Activated CD8-positive, alpha-beta memory T cell treated with anti-CD3 and anti-CD28 coated beads, Interleukin-2, amount 10 ng/mL, durations not matched to agents 7 days and 5 days (primary cell): ENCODE data around the gene ABI3BP. TPM values are rescaled to one million over a fixed set of nuclear protein-coding genes. Genes with fewer than 3 reads are reported as not detected.

Experiments
- ATAC-seq: fragments of 150-1000 bp; cut with Tn5 transposase; one replicate; pipeline ENCODE4 v1.10.0; 2021; ENCODE audit warnings: moderate library complexity
- CTCF ChIA-PET: fragments of 350-600 bp; sonication (Branson Sonifier 250); formaldehyde crosslinking; loops from one replicate; lab custom pipeline; 2021; ENCODE audit warnings: antibody characterized with exemption; lab: Charles Lee
- DNase-seq: peaks from one replicate; pipeline ENCODE4 v3.0.0-alpha.2; 2020
- H3K27ac Mint-ChIP-seq: one replicate; pipeline ENCODE4 v1.8.0; 2021; ENCODE audit warnings: mild to moderate bottlenecking, mixed read lengths
- H3K27me3 Mint-ChIP-seq: one replicate; pipeline ENCODE4 v1.8.0; 2021; ENCODE audit warnings: mixed read lengths
- H3K36me3 Mint-ChIP-seq: one replicate; pipeline ENCODE4 v1.8.0; 2021; ENCODE audit warnings: mild to moderate bottlenecking, mixed read lengths
- H3K4me1 Mint-ChIP-seq: one replicate; pipeline ENCODE4 v1.8.0; 2021; ENCODE audit warnings: mixed read lengths
- H3K4me3 Mint-ChIP-seq: one replicate; pipeline ENCODE4 v1.8.0; 2021; ENCODE audit warnings: mild to moderate bottlenecking, moderate library complexity, mixed read lengths
- H3K9me3 Mint-ChIP-seq: one replicate; pipeline ENCODE4 v1.8.0; 2022; ENCODE audit warnings: low read depth, mixed read lengths
- total RNA-seq, 2 experiments: library from RNA; stranded (reverse); gene quantifications; one replicate each; pipeline ENCODE4 v1.2.3, GENCODE V29; 2021

Gene ABI3BP
- total RNA-seq, 2 experiments from 2014 or later, result 0.19 to 1.2 TPM

DNA sequence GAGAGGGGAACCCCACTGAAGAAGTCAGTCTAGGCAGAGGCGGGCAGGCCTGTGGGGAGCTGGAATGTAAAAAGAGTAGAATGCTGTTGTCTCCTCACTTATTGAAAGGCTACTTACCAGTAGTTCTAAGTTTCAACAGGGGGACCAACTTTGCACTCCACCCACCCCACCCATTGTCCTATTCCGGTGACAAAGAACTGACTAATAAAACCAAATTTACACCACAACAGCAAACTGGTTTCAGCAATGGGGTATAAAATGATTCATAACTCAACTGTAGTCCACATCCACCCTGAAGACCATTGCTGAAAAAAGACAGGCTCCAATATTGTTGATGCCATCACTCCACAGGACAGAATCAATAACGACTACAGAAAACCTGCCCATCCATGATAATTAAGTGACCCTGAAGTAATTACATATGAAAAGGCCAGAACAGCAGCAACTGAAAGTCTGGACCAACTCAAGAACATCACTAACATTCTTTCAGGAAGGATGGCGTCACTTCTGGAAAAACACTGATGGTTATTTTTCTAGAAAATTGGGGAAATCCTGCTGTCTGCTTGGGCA is 80.2 kb downstream of the ABI3BP start:
- H3K36me3 Mint-ChIP-seq, result no peaks in the 10 kb centered on the region
- no peaks in the 10 kb centered on the region for H3K9me3 Mint-ChIP-seq
- CTCF ChIA-PET, result no interaction called here
- no peak for ATAC-seq
- peaks cover 2% of the 10 kb centered on the region for H3K27me3 Mint-ChIP-seq
- no peaks in the 10 kb centered on the region for H3K4me1 Mint-ChIP-seq
- DNase-seq, result no peak
- no peak overlapping the region for H3K4me3 Mint-ChIP-seq
- no peak overlapping the region for H3K27ac Mint-ChIP-seq

GRCh38 chr3:100912571-100912970 is 80.7 kb downstream of the ABI3BP start:
- CTCF ChIA-PET, result interaction anchor here (0.7 kb wide), 1 partner anchor 215 kb away, joined by 3 read pairs; no protein-coding TSS in a partner anchor
- DNase-seq, result no peak
- no peak for ATAC-seq

DNA sequence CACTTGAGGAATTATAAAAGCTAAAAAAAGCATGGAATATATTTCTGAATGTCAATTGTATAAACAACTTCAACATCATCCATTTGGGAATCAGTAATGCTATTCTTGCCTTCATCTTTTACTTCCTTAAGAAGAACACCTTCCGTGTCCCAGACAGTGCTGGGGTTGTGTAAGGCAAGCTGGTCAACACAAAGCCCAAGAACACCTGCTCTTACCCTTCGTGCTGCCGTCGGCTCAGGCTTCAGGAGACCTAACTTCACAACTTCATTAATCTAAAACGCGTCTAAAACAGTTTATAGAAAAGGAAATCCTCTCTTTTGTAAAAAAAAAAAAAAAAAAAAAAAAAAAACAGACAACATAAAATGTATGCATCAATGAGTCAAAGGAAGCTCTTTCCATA is 81.3 kb downstream of the ABI3BP start:
- no peak for DNase-seq
- ATAC-seq, result no peak
- Mint-ChIP-seq H3K36me3 (no peaks in the 10 kb centered on the region), H3K27me3 (peaks cover 2% of the 10 kb centered on the region), H3K4me1 (no peaks in the 10 kb centered on the region), H3K9me3 (no peaks in the 10 kb centered on the region), H3K27ac (no peak overlapping the region), H3K4me3 (no peak overlapping the region)
- CTCF ChIA-PET, result interaction anchor here (0.7 kb wide), 1 partner anchor 216 kb away, joined by 3 read pairs; no protein-coding TSS in a partner anchor

More at GRCh38 chr3:100912571-100912970, 80.7 kb downstream of the ABI3BP start:
- H3K9me3 Mint-ChIP-seq, result no peaks in the 10 kb centered on the region
- no peak overlapping the region for H3K27ac Mint-ChIP-seq
- H3K4me3 Mint-ChIP-seq, result no peak overlapping the region
- no peaks in the 10 kb centered on the region for H3K4me1 Mint-ChIP-seq
- H3K36me3 Mint-ChIP-seq, result no peaks in the 10 kb centered on the region
- H3K27me3 Mint-ChIP-seq, result peaks cover 2% of the 10 kb centered on the region

- DNase-seq (no peak), ATAC-seq (no peak)
- H3K4me1 Mint-ChIP-seq, result no peaks in the 10 kb centered on the region
- H3K36me3 Mint-ChIP-seq, result no peaks in the 10 kb centered on the region
- no peak overlapping the region for H3K27ac Mint-ChIP-seq
- H3K9me3 Mint-ChIP-seq, result no peaks in the 10 kb centered on the region
- CTCF ChIA-PET, result no interaction called here
- H3K27me3 Mint-ChIP-seq, result peaks cover 5% of the 10 kb centered on the region
- no peak overlapping the region for H3K4me3 Mint-ChIP-seq
Observed at GRCh38 chr3:100910986-100911385, 82.2 kb downstream of the ABI3BP start.

DNA sequence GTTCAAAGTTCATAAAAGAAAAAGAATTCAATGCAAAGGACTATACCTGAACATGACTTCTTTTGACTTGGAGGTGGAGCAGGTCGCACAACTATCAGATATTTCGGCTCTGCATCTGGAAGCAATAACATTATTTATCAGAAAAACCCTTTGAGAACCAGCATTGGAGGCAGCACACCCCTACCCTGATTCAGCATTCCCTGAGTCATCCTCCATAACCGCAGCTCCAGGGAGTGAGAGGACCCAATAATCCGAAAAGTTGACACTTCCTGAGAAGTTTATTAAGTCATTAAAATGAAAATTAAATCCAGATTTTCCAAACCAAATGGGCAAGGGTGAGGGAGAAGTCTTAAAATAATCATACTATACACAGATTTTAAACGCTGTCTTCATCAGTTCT is 90.6 kb downstream of the ABI3BP start:
- ATAC-seq (no peak), DNase-seq (no peak)
- H3K9me3 Mint-ChIP-seq, result no peaks in the 10 kb centered on the region
- H3K4me3 Mint-ChIP-seq, result no peak overlapping the region
- CTCF ChIA-PET, result no interaction called here
- peaks cover 9% of the 10 kb centered on the region for H3K4me1 Mint-ChIP-seq
- peaks cover 4% of the 10 kb centered on the region for H3K27me3 Mint-ChIP-seq
- H3K36me3 Mint-ChIP-seq, result no peaks in the 10 kb centered on the region
- no peak overlapping the region for H3K27ac Mint-ChIP-seq

DNA sequence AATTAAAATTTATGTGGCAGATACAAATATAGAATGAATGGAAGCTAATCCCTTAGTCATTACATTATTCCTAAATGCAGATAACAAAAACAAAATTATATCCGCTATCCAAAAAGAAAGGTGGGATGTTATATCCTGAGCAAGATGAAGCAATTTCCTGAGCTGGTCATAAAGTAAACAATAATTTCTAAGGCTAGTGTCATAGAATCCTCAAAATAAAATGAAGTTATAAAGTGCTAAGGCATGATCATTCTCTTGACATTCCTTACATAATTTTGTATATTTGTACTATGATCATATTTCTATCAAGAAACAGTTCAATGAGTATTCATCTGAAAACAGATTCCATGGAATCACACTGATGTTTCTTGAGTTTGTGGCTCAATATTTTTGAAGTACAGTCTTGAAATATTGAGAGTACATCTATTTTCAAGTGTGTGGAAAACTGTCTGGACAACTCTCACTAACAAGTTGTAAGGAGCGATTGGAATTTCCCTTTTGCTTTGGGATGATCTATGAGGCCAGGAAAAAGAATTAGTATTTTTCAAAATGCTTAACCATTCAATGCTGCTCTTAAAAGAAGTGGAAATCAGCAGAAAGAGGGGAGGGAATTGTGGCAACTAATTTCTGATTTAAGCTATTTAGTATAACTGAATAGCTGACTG is 92.4 kb downstream of the ABI3BP start:
- Mint-ChIP-seq H3K9me3 (no peaks in the 10 kb centered on the region), H3K27ac (no peak overlapping the region), H3K27me3 (no peaks in the 10 kb centered on the region), H3K4me3 (no peak overlapping the region), H3K4me1 (peaks cover 9% of the 10 kb centered on the region), H3K36me3 (no peaks in the 10 kb centered on the region)
- no peak for ATAC-seq
- DNase-seq, result no peak
- CTCF ChIA-PET, result no interaction called here

- no peaks in the 10 kb centered on the region for H3K9me3 Mint-ChIP-seq
- ATAC-seq (no peak), DNase-seq (no peak)
- peaks cover 9% of the 10 kb centered on the region for H3K4me1 Mint-ChIP-seq
- no peaks in the 10 kb centered on the region for H3K27me3 Mint-ChIP-seq
- H3K36me3 Mint-ChIP-seq, result no peaks in the 10 kb centered on the region
- CTCF ChIA-PET, result no interaction called here
- no peak overlapping the region for H3K4me3 Mint-ChIP-seq
- H3K27ac Mint-ChIP-seq, result no peak overlapping the region
Observed at GRCh38 chr3:100899440-100900091, 93.7 kb downstream of the ABI3BP start.

DNA sequence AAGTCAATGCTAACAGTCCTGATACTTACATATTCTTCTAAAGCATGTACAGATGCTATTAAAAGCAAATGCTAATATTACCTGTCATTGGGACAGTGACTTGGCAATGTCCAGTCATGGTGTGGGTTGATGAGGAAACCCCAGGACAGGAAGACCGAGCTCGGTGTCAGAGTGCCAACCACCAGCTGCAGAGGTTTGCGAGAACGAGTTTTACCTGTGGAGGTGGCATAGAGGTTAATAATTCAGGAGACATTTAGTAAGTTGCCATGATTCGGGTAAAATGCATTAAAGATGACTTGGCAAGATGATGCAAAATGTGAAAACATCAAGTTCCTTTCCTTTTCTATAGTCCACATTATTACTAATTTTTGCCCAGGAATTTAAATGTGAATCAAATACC is 94.5 kb downstream of the ABI3BP start:
- ATAC-seq, result no peak
- no peak overlapping the region for H3K4me3 Mint-ChIP-seq
- CTCF ChIA-PET, result no interaction called here
- H3K27me3 Mint-ChIP-seq, result no peaks in the 10 kb centered on the region
- DNase-seq, result no peak
- H3K36me3 Mint-ChIP-seq, result no peaks in the 10 kb centered on the region
- H3K27ac Mint-ChIP-seq, result no peak overlapping the region
- peaks cover 9% of the 10 kb centered on the region for H3K4me1 Mint-ChIP-seq
- H3K9me3 Mint-ChIP-seq, result no peaks in the 10 kb centered on the region

DNA sequence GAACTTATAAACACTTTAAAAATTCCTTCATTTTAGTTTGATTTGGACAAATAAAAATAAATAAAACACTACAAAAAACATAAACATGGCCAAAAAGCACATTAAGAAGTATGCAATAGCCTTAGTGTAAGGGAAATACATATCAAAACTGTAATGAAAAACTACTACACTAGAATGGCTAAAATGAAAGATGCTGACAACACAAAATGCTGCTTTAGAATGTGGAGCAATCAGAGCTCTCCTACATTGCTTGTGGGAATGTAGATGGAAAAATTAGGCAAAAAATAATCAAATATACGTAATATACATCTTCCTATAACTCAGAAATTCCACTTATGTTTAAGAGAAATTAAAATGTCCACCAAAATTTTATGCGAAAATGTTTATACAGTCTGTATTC is 96.2 kb downstream of the ABI3BP start:
- H3K4me1 Mint-ChIP-seq, result peaks cover 9% of the 10 kb centered on the region
- no peak overlapping the region for H3K27ac Mint-ChIP-seq
- ATAC-seq (no peak), DNase-seq (no peak)
- no peaks in the 10 kb centered on the region for H3K9me3 Mint-ChIP-seq
- H3K36me3 Mint-ChIP-seq, result no peaks in the 10 kb centered on the region
- CTCF ChIA-PET, result no interaction called here
- H3K4me3 Mint-ChIP-seq, result no peak overlapping the region
- no peaks in the 10 kb centered on the region for H3K27me3 Mint-ChIP-seq

DNA sequence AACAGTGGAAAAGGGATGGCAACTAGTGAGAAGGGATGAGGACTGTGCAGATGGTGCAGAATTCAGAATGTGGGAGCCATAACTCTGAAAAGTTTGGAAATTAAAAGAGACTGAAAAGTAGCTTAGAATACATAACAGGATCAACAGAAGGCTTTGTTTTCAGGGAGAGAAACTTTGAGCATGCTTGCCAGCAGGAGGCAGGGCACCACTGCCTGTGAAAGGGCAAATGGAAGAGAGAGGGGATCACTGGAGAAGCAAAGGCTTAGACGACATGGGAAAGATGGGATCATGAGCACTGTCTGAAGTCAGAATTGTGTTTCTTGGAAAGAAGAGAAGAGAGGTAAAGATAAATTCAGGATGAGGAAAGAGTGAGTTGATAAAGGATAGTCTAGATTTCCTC is 99.6 kb downstream of the ABI3BP start:
- peaks cover under 1% of the 10 kb centered on the region for H3K4me1 Mint-ChIP-seq
- no peak overlapping the region for H3K4me3 Mint-ChIP-seq
- no peaks in the 10 kb centered on the region for H3K9me3 Mint-ChIP-seq
- ATAC-seq, result no peak
- no peaks in the 10 kb centered on the region for H3K36me3 Mint-ChIP-seq
- H3K27ac Mint-ChIP-seq, result no peak overlapping the region
- H3K27me3 Mint-ChIP-seq, result peaks cover 9% of the 10 kb centered on the region
- DNase-seq, result no peak
- CTCF ChIA-PET, result no interaction called here

DNA sequence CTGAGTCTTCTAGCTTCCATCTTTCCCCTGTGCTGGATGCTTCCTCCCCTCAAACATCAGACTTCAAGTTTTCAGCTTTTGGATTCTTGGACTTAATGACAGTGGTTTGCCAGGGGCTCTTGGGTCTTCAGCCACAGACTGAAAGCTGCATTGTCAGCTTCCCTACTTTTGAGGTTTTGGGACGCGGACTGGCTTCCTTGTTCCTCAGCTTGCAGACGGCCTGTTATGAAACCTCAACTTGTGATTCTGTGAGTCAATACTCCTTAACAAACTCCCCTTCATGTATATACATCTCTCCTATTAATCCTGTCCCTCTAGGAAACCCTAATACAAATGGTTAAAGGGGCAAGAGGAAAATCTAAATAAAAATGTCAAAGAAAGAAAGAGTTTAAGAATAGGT is 100.1 kb downstream of the ABI3BP start:
- peaks cover 11% of the 10 kb centered on the region for H3K27me3 Mint-ChIP-seq
- ATAC-seq (no peak), DNase-seq (no peak)
- no peak overlapping the region for H3K4me3 Mint-ChIP-seq
- no peaks in the 10 kb centered on the region for H3K9me3 Mint-ChIP-seq
- H3K36me3 Mint-ChIP-seq, result no peaks in the 10 kb centered on the region
- CTCF ChIA-PET, result no interaction called here
- H3K27ac Mint-ChIP-seq, result no peak overlapping the region
- no peaks in the 10 kb centered on the region for H3K4me1 Mint-ChIP-seq

GRCh38 chr3:100891827-100892226 is 101.4 kb downstream of the ABI3BP start:
- ATAC-seq, result no peak
- CTCF ChIA-PET, result no interaction called here
- Mint-ChIP-seq H3K4me1 (no peaks in the 10 kb centered on the region), H3K9me3 (no peaks in the 10 kb centered on the region), H3K27ac (no peak overlapping the region), H3K36me3 (no peaks in the 10 kb centered on the region), H3K4me3 (no peak overlapping the region), H3K27me3 (peaks cover 14% of the 10 kb centered on the region)
- DNase-seq, result no peak

DNA sequence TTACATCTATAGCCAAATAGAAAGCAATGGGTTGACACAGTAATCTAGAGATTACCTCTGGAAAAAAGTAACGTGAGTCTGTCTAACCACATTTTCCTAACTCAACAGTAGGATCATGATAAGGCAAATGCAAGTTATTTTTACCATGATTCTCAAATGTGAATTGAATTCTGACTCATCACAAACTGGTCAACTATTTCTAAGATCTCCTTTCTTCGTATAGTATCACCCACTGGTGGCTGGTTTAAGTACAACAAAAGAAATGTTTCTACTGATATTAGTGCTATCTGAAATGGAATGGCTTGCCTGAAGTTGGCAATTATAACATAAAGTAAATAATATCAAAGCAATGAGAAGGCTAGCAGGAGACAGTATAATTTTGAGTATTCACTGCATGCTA is 102.2 kb downstream of the ABI3BP start:
- CTCF ChIA-PET, result no interaction called here
- Mint-ChIP-seq H3K36me3 (no peaks in the 10 kb centered on the region), H3K27me3 (peaks cover 14% of the 10 kb centered on the region), H3K9me3 (no peaks in the 10 kb centered on the region), H3K27ac (no peak overlapping the region), H3K4me1 (no peaks in the 10 kb centered on the region), H3K4me3 (no peak overlapping the region)
- ATAC-seq (no peak), DNase-seq (no peak)

GRCh38 chr3:100888881-100889280 is 104.3 kb downstream of the ABI3BP start:
- ATAC-seq (no peak), DNase-seq (no peak)
- Mint-ChIP-seq H3K27ac (no peak overlapping the region), H3K4me3 (no peak overlapping the region), H3K4me1 (no peaks in the 10 kb centered on the region), H3K9me3 (no peaks in the 10 kb centered on the region), H3K36me3 (no peaks in the 10 kb centered on the region), H3K27me3 (peaks cover 18% of the 10 kb centered on the region)
- CTCF ChIA-PET, result no interaction called here
